ENCODE results near the gene TBC1D1.

The TBC1D1 gene

DNA sequence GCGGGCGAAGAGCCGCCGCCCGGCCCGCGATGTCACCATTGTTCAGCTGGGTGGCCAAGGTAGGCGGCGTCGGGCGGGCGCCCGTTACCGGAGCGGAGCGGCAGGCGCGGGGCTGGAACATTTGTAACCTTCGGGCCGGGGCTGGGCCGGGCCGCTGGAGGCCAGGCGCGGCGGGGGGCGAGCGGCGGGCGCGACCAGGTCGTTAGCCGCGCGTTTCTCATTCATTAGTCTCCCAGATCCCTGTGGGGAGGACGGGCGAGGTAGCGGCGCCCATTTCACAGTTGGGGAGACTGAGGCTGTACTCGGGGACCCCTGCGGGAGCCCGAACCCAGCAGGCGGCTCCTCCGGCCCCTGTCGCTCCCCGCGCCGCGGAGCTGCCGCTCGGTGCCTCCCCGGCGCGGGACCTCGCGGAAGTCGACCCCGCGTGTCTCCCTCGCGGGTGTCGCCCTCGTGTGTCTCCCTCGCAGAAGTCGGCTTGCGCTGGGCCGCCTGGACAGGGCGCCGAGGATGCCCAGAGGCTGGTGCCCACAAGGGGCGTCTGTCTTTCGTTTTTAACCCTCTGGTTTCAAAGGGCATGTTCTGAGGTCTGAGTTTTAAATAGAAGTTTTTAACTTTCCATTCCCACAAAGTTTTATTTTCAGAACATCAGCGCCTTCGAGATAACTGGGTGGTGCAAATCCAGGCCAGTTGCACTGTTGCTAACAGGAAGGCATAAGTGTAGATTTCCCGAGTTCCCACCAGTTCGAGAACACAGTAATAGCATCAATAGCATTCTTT, 86.8 kb downstream of the TBC1D1 start:
- no peak overlapping the region for H3K9ac ChIP-seq (ENCODE audit: low read depth, low read length)
- H3K27me3 ChIP-seq (ENCODE audit: control insufficient read depth, insufficient read depth, low read length): no peaks in the 10 kb centered on the region
- H3K36me3 ChIP-seq (ENCODE audit: control insufficient read depth, insufficient read depth, low read length): no peaks in the 10 kb centered on the region
- H3K4me1 ChIP-seq (ENCODE audit: control insufficient read depth, insufficient read depth, low read length): peaks cover 28% of the 10 kb centered on the region
- peak overlapping the region; percentile 66 for H3K4me3 ChIP-seq (ENCODE audit: low read depth, low read length)
- no peaks in the 10 kb centered on the region for H3K9me3 ChIP-seq (ENCODE audit: control insufficient read depth, insufficient read depth, low read length)

DNA sequence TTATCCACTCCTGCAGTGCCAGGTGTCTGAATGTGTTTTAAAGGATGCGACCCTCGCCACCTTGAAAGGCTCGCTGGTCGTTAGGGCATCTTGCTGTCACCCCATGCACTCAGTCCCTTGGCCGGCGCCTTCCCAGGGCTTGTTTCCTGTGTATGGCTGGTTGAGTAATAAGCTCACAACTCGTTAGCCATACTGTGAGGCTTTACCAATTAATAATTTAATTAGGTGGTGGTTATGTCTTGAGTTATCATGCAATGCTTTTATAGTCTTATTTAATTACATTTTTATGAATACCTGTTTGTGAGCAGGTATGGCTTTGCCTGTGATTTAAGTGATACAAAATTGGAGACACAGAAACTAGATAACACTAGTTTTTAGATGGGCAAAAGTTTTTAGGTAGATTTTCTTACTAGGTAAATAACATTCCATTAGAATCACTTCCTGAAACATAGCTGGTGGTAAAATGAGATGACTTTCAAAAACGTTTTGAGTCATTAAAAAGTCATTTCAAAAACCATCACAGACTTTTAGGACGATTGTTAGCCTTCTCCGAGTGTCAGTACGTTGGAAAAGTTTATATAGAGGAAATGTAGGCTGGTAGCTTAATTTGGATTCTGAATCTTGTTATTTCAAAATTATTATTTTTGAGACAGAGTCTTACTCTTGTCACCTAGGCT, 87.5 kb downstream of the TBC1D1 start:
- Histone ChIP-seq H3K4me1 (ENCODE audit: control insufficient read depth, insufficient read depth, low read length) (peaks cover 28% of the 10 kb centered on the region), H3K27me3 (ENCODE audit: control insufficient read depth, insufficient read depth, low read length) (no peaks in the 10 kb centered on the region), H3K36me3 (ENCODE audit: control insufficient read depth, insufficient read depth, low read length) (no peaks in the 10 kb centered on the region), H3K9me3 (ENCODE audit: control insufficient read depth, insufficient read depth, low read length) (no peaks in the 10 kb centered on the region), H3K4me3 (ENCODE audit: low read depth, low read length) (peak overlapping the region; percentile 66), H3K9ac (ENCODE audit: low read depth, low read length) (no peak overlapping the region)

GRCh38 chr4:37980246-37980645, 89.4 kb downstream of the TBC1D1 start:
- no peaks in the 10 kb centered on the region for H3K9me3 ChIP-seq (ENCODE audit: control insufficient read depth, insufficient read depth, low read length)
- H3K4me1 ChIP-seq (ENCODE audit: control insufficient read depth, insufficient read depth, low read length): peaks cover 28% of the 10 kb centered on the region
- H3K9ac ChIP-seq (ENCODE audit: low read depth, low read length): no peak overlapping the region
- no peaks in the 10 kb centered on the region for H3K36me3 ChIP-seq (ENCODE audit: control insufficient read depth, insufficient read depth, low read length)
- H3K27me3 ChIP-seq (ENCODE audit: control insufficient read depth, insufficient read depth, low read length): no peaks in the 10 kb centered on the region
- no peak overlapping the region for H3K4me3 ChIP-seq (ENCODE audit: low read depth, low read length)

- Histone ChIP-seq H3K9ac (ENCODE audit: low read depth, low read length) (no peak overlapping the region), H3K9me3 (ENCODE audit: control insufficient read depth, insufficient read depth, low read length) (no peaks in the 10 kb centered on the region), H3K4me3 (ENCODE audit: low read depth, low read length) (no peak overlapping the region), H3K4me1 (ENCODE audit: control insufficient read depth, insufficient read depth, low read length) (peaks cover 25% of the 10 kb centered on the region), H3K36me3 (ENCODE audit: control insufficient read depth, insufficient read depth, low read length) (no peaks in the 10 kb centered on the region), H3K27me3 (ENCODE audit: control insufficient read depth, insufficient read depth, low read length) (no peaks in the 10 kb centered on the region)
Measured at GRCh38 chr4:37981425-37981824, 90.5 kb downstream of the TBC1D1 start.

DNA sequence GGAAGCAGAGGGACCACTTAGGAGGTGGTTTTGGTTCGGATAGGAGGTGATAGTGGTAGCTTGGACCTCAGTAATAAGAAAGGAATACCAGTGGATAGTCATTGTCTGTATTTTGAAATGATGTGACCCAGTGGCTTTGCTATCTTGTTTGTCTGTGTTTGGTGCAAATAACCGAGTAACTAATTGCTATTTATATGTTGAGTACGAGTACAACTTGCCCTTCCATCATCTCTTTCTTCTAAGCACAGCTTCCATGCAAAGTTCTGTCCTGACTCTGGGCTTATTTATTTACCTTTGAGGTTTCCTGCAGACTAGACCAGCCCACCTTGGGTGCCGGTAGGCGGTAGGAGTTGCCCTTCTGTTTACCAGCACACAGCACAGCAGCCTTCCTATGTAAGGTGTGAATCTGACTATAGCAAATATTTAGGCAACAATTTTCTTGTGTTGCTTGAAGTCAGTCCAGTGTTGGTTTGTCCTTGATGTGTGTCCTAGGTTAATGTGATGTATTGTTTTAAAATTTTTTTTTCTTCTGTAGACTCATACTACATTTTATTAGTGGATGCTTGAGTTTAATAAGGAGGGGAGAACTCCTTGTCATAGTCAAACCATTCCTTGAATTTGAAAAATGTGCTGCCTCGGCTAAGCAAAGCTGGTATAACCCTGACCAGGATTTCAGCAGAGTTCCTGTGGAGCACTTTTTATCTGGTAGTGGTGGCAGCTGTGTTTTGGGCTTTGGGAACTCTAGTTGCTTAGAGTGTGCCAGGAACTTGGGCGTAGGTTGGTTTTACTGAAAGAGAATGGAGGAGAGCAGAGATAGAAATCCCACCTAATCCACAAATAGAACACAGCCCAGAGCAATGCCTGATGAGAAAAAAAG, 91.2 kb downstream of the TBC1D1 start:
- Histone ChIP-seq H3K36me3 (ENCODE audit: control insufficient read depth, insufficient read depth, low read length) (no peaks in the 10 kb centered on the region), H3K9me3 (ENCODE audit: control insufficient read depth, insufficient read depth, low read length) (no peaks in the 10 kb centered on the region), H3K4me3 (ENCODE audit: low read depth, low read length) (no peak overlapping the region), H3K27me3 (ENCODE audit: control insufficient read depth, insufficient read depth, low read length) (no peaks in the 10 kb centered on the region), H3K4me1 (ENCODE audit: control insufficient read depth, insufficient read depth, low read length) (peaks cover 24% of the 10 kb centered on the region), H3K9ac (ENCODE audit: low read depth, low read length) (no peak overlapping the region)

- no peaks in the 10 kb centered on the region for H3K9me3 ChIP-seq (ENCODE audit: control insufficient read depth, insufficient read depth, low read length)
- H3K27me3 ChIP-seq (ENCODE audit: control insufficient read depth, insufficient read depth, low read length): no peaks in the 10 kb centered on the region
- no peaks in the 10 kb centered on the region for H3K36me3 ChIP-seq (ENCODE audit: control insufficient read depth, insufficient read depth, low read length)
- peaks cover 26% of the 10 kb centered on the region for H3K4me1 ChIP-seq (ENCODE audit: control insufficient read depth, insufficient read depth, low read length)
- H3K4me3 ChIP-seq (ENCODE audit: low read depth, low read length): no peak overlapping the region
- no peak overlapping the region for H3K9ac ChIP-seq (ENCODE audit: low read depth, low read length)
Measured at GRCh38 chr4:37982736-37983135, 91.9 kb downstream of the TBC1D1 start.

GRCh38 chr4:37983951-37984350, 93.1 kb downstream of the TBC1D1 start:
- peaks cover 36% of the 10 kb centered on the region for H3K4me1 ChIP-seq (ENCODE audit: control insufficient read depth, insufficient read depth, low read length)
- H3K36me3 ChIP-seq (ENCODE audit: control insufficient read depth, insufficient read depth, low read length): no peaks in the 10 kb centered on the region
- H3K9me3 ChIP-seq (ENCODE audit: control insufficient read depth, insufficient read depth, low read length): no peaks in the 10 kb centered on the region
- H3K4me3 ChIP-seq (ENCODE audit: low read depth, low read length): no peak overlapping the region
- no peaks in the 10 kb centered on the region for H3K27me3 ChIP-seq (ENCODE audit: control insufficient read depth, insufficient read depth, low read length)
- no peak overlapping the region for H3K9ac ChIP-seq (ENCODE audit: low read depth, low read length)

- Histone ChIP-seq H3K9ac (ENCODE audit: low read depth, low read length) (no peak overlapping the region), H3K4me3 (ENCODE audit: low read depth, low read length) (no peak overlapping the region), H3K27me3 (ENCODE audit: control insufficient read depth, insufficient read depth, low read length) (no peaks in the 10 kb centered on the region), H3K36me3 (ENCODE audit: control insufficient read depth, insufficient read depth, low read length) (no peaks in the 10 kb centered on the region), H3K4me1 (ENCODE audit: control insufficient read depth, insufficient read depth, low read length) (peaks cover 44% of the 10 kb centered on the region), H3K9me3 (ENCODE audit: control insufficient read depth, insufficient read depth, low read length) (no peaks in the 10 kb centered on the region)
Measured at GRCh38 chr4:37985730-37986275, 94.9 kb downstream of the TBC1D1 start.

- H3K9ac ChIP-seq (ENCODE audit: low read depth, low read length): no peak overlapping the region
- H3K4me1 ChIP-seq (ENCODE audit: control insufficient read depth, insufficient read depth, low read length): peaks cover 28% of the 10 kb centered on the region
- no peaks in the 10 kb centered on the region for H3K9me3 ChIP-seq (ENCODE audit: control insufficient read depth, insufficient read depth, low read length)
- H3K27me3 ChIP-seq (ENCODE audit: control insufficient read depth, insufficient read depth, low read length): no peaks in the 10 kb centered on the region
- H3K36me3 ChIP-seq (ENCODE audit: control insufficient read depth, insufficient read depth, low read length): no peaks in the 10 kb centered on the region
- H3K4me3 ChIP-seq (ENCODE audit: low read depth, low read length): no peak overlapping the region
Measured at GRCh38 chr4:37988670-37989069, 97.8 kb downstream of the TBC1D1 start.

DNA sequence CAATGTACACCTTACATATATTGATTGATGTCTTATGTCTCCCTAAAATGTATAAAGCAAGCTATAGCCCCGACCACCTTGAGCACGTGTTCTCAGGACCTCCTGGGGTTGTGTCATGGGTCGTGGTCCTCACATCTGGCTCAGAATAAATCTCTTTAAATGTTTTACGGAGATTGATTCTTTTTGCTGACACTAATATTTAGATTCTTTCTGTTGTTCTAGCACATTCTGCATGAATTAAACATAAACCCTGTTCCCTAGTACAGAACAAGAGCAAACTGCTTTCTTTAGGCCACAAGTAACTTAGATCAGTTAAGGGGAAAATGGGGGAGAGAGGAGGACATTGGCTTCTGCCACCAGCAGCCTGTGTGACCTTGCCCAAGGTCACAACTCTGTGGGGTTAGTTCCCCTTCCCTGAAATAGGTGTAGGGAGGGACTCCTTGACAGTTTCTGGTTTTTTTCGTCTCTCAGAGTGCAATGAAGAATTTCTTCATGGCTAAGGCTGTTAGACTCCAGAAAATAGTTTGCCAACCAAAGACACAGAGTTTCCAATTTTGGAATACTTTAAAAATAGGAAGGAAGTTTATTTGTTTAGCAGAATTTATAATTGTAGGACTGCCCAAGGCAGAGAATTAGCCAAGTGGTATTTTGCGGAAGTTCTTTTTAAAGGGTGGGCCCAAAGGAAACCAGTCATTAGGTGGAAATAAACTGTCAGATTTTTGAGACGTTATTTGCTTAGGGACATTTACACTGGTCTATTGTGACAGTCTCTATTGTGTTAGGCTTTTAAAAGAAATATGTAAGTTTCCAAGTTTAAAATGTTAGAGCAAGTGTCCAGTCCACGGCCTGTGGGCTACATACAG, 98.7 kb downstream of the TBC1D1 start:
- H3K4me1 ChIP-seq (ENCODE audit: control insufficient read depth, insufficient read depth, low read length): peaks cover 34% of the 10 kb centered on the region
- H3K4me3 ChIP-seq (ENCODE audit: low read depth, low read length): no peak overlapping the region
- H3K27me3 ChIP-seq (ENCODE audit: control insufficient read depth, insufficient read depth, low read length): no peaks in the 10 kb centered on the region
- H3K9me3 ChIP-seq (ENCODE audit: control insufficient read depth, insufficient read depth, low read length): no peaks in the 10 kb centered on the region
- H3K36me3 ChIP-seq (ENCODE audit: control insufficient read depth, insufficient read depth, low read length): no peaks in the 10 kb centered on the region
- H3K9ac ChIP-seq (ENCODE audit: low read depth, low read length): no peak overlapping the region

All from iPS-15b (cell line).